Measurements from ENCODE around the gene ARSG. TPM values are rescaled to one million over a fixed set of nuclear protein-coding genes. Genes with fewer than 3 reads are reported as not detected.

The ARSG gene
- total RNA-seq, 4 donors from 2014 or later, result 6.1 to 8.9 (median 7.0) TPM

- no peak for TF ChIP-seq POLR2A (IDR thresholded peaks at IDR 0.05)
- no peak for TF ChIP-seq CTCF (IDR thresholded peaks at IDR 0.05)
- DNase-seq, result no peak
Measured at GRCh38 chr17:68387435-68388218, 96.3 kb downstream of the ARSG start.

GRCh38 chr17:68389041-68389440, 97.7 kb downstream of the ARSG start:
- H3K27me3 ChIP-seq, result no peaks in the 10 kb centered on the region
- H3K36me3 ChIP-seq, result no peaks in the 10 kb centered on the region
- DNase-seq, result no peak
- peaks cover 0 to 5% (median 0%) of the 10 kb centered on the region in 3 donors for H3K4me1 ChIP-seq
- no peak overlapping the region for H3K27ac ChIP-seq
- intact Hi-C loops (cut with DNase I), result no loop called here
- WGBS, 2 donors, result 61% methylated on average over 4 of the region's 7 CpGs
- no peaks in the 10 kb centered on the region for H3K9me3 ChIP-seq
- no peak overlapping the region for H3K4me3 ChIP-seq
- TF ChIP-seq CTCF (IDR thresholded peaks at IDR 0.05) (no peak), POLR2A (IDR thresholded peaks at IDR 0.05) (no peak)

More at GRCh38 chr17:68387435-68388218, 96.3 kb downstream of the ARSG start:
- peaks cover 0 to 15% (median 2%) of the 10 kb centered on the region in 3 donors for H3K4me1 ChIP-seq
- H3K4me3 ChIP-seq, result no peak overlapping the region
- H3K27ac ChIP-seq, result no peak overlapping the region
- no peaks in the 10 kb centered on the region for H3K36me3 ChIP-seq
- intact Hi-C loops (cut with DNase I), result no loop called here
- no peaks in the 10 kb centered on the region for H3K9me3 ChIP-seq
- H3K27me3 ChIP-seq, result no peaks in the 10 kb centered on the region
- WGBS, 2 donors, result 83 to 93% methylated on average over 6 of the region's 6 CpGs

- H3K9me3 ChIP-seq, result peaks cover 0 to 8% (median 8%) of the 10 kb centered on the region in 3 donors
- 36 to 63% methylated on average over 8 to 11 of the region's 11 CpGs for WGBS, 2 donors
- H3K27ac ChIP-seq, result peak overlapping the region in 2 of 4 donors; percentile 33 to 58
- H3K27me3 ChIP-seq, result no peaks in the 10 kb centered on the region
- H3K4me1 ChIP-seq, result no peaks in the 10 kb centered on the region
- H3K4me3 ChIP-seq, result peak overlapping the region in 1 of 4 donors; percentile 1
- H3K36me3 ChIP-seq, result no peaks in the 10 kb centered on the region
- intact Hi-C loops (cut with DNase I), result no loop called here
- DNase-seq, result no peak
- TF ChIP-seq CTCF (IDR thresholded peaks at IDR 0.05), result no peak
- no peak for TF ChIP-seq POLR2A (IDR thresholded peaks at IDR 0.05)
Measured at GRCh38 chr17:68390888-68391545, 99.7 kb downstream of the ARSG start.

GRCh38 chr17:68391561-68392268, 100.4 kb downstream of the ARSG start:
- peaks cover 0 to 8% (median 8%) of the 10 kb centered on the region in 3 donors for H3K9me3 ChIP-seq
- no peaks in the 10 kb centered on the region for H3K36me3 ChIP-seq
- H3K27me3 ChIP-seq, result no peaks in the 10 kb centered on the region
- TF ChIP-seq POLR2A (IDR thresholded peaks at IDR 0.05) (no peak), CTCF (IDR thresholded peaks at IDR 0.05) (no peak)
- intact Hi-C loops (cut with DNase I), result no loop called here
- H3K27ac ChIP-seq, result peak overlapping the region in 2 of 4 donors; percentile 33 to 58
- no peak for DNase-seq
- H3K4me3 ChIP-seq, result peak overlapping the region in 1 of 4 donors; percentile 1
- WGBS, 2 donors, result 78 to 90% methylated on average over 12 to 15 of the region's 16 CpGs
- H3K4me1 ChIP-seq, result no peaks in the 10 kb centered on the region
